Keratinocyte (primary cell): ENCODE measurements around the gene GYG1. TPM values are rescaled to one million over a fixed set of nuclear protein-coding genes. Genes with fewer than 3 reads are reported as not detected.

ENCODE experiments used
- DNase-seq: peaks from one replicate; pipeline ENCODE4 v3.0.0-alpha.2; 2011; ENCODE audit warnings: low read depth, missing footprints, low spot score
- FAIRE-seq: peaks from 2 replicates; lab custom pipeline; 2011; peaks lifted over from hg19 to GRCh38; lab: Jason Lieb, UNC
- H2AFZ ChIP-seq: 2 replicates; pipeline ENCODE4 v1.6.0; 2012; ENCODE audit warnings: low read length, control low read depth, inconsistent platforms; ENCODE audit not compliant: control insufficient read depth
- H3K27ac ChIP-seq: 2 replicates; pipeline ENCODE4 v1.5.1; 2011; ENCODE audit warnings: low read length; ENCODE audit not compliant: control insufficient read depth, insufficient read depth
- H3K27me3 ChIP-seq: 3 replicates; pipeline ENCODE4 v1.6.0; 2011; ENCODE audit warnings: low read length; ENCODE audit not compliant: control insufficient read depth, insufficient read depth; ENCODE audit errors: extremely low read depth
- H3K36me3 ChIP-seq, 2 experiments: 2 replicates in 1 of 2; 3 replicates in 1 of 2; pipeline ENCODE4 v1.5.1; 2011; ENCODE audit warnings: low read length in 2 of 2, mild to moderate bottlenecking in 1 of 2; ENCODE audit not compliant: control insufficient read depth in 2 of 2, insufficient read depth in 2 of 2; ENCODE audit errors: extremely low read depth in 1 of 2
- H3K4me1 ChIP-seq: 3 replicates; pipeline ENCODE4 v1.5.1; 2011; ENCODE audit warnings: low read length; ENCODE audit not compliant: control insufficient read depth, insufficient read depth; ENCODE audit errors: extremely low read depth
- H3K4me2 ChIP-seq: 3 replicates; pipeline ENCODE4 v1.6.0; 2011; ENCODE audit warnings: low read depth, low read length; ENCODE audit not compliant: control insufficient read depth, insufficient read depth; ENCODE audit errors: extremely low read depth
- H3K4me3 ChIP-seq, 3 experiments: fragments of 200-600 bp in 1 of 3; sonication (generic) in 1 of 3; 2 replicates in 2 of 3; 3 replicates in 1 of 3; pipeline ENCODE4 v1.5.1; 2011 to 2016; ENCODE audit warnings: low read length in 3 of 3, mild to moderate bottlenecking in 3 of 3, control low read depth in 2 of 3, inconsistent platforms in 1 of 3, low read depth in 1 of 3, mixed read lengths in 1 of 3, mixed run types in 1 of 3, moderate library complexity in 1 of 3; ENCODE audit not compliant: control insufficient read depth in 2 of 3, insufficient read depth in 2 of 3; ENCODE audit errors: extremely low read depth in 1 of 3
- H3K79me2 ChIP-seq: 2 replicates; pipeline ENCODE4 v1.6.0; 2012; ENCODE audit warnings: low read length; ENCODE audit not compliant: control insufficient read depth, insufficient read depth
- H3K9ac ChIP-seq: 3 replicates; pipeline ENCODE4 v1.6.0; 2011; ENCODE audit warnings: low read length; ENCODE audit not compliant: control insufficient read depth, insufficient read depth; ENCODE audit errors: extremely low read depth
- H3K9me1 ChIP-seq: 3 replicates; pipeline ENCODE4 v1.6.0; 2011; ENCODE audit warnings: low read length; ENCODE audit not compliant: control insufficient read depth, insufficient read depth; ENCODE audit errors: extremely low read depth
- H3K9me3 ChIP-seq: 2 replicates; pipeline ENCODE4 v1.5.1; 2012; ENCODE audit warnings: low read depth, low read length; ENCODE audit not compliant: control insufficient read depth
- H4K20me1 ChIP-seq: 3 replicates; pipeline ENCODE4 v1.6.0; 2011; ENCODE audit warnings: low read length; ENCODE audit not compliant: control insufficient read depth, insufficient read depth; ENCODE audit errors: extremely low read depth
- CTCF ChIP-seq, 3 experiments: IDR thresholded peaks in 1 of 3; conservative IDR thresholded peaks in 1 of 3; optimal IDR thresholded peaks in 1 of 3; 2 replicates in 2 of 3; 3 replicates in 1 of 3; pipeline versions ENCODE3 to v1.5.1; 2011; ENCODE audit warnings: low read length in 3 of 3, mild to moderate bottlenecking in 3 of 3, moderate library complexity in 2 of 3, control low read depth in 1 of 3, inconsistent platforms in 1 of 3; ENCODE audit not compliant: insufficient read depth in 2 of 3; ENCODE audit errors: extremely low read depth in 1 of 3
- EZH2 ChIP-seq: IDR thresholded peaks from one replicate; pipeline ENCODE4 v1.6.1; 2012; ENCODE audit warnings: inconsistent platforms, mild to moderate bottlenecking, low read length, moderate library complexity
- dilution Hi-C: fragments of 300-500 bp; cut with MboI; formaldehyde crosslinking; loops from one replicate; pipeline ENCODE4 v1.7.0; 2020; ENCODE audit warnings: low sequenced_read_pairs; ENCODE audit not compliant: extremely low pct_ligation_motif_present
- polyA plus RNA-seq, 5 experiments: library from polyadenylated mRNA; depleted of rRNA in 3 of 5; stranded (reverse) in 3 of 5; stranded (forward) in 1 of 5; unstranded in 1 of 5; fragments of >200 nt; gene quantifications; 1 replicate in 1 of 5; 2 replicates in 3 of 5; 3 replicates in 1 of 5; pipeline versions ENCODE4 v1.2.1 to v1.2.3, GENCODE V29; 2011 to 2012; ENCODE audit warnings: missing spikeins in 2 of 5, low read depth in 1 of 5, low replicate concordance in 1 of 5

GYG1 gene
- polyA plus RNA-seq, 1 donor (not counting 4 experiments of a cell fraction or from before 2014, with no cell fraction given) = 25.2 TPM

- dilution Hi-C loops = no loop called here
- Histone ChIP-seq H3K27me3 (no peaks in the 10 kb centered on the region), H3K4me1 (peaks cover 6% of the 10 kb centered on the region), H4K20me1 (no peaks in the 10 kb centered on the region), H3K27ac (no peak overlapping the region), H3K9me3 (no peaks in the 10 kb centered on the region), H3K36me3 (peaks cover 0 to 2% of the 10 kb centered on the region in 2 experiments), H3K4me2 (no peak overlapping the region), H3K4me3 (no peak overlapping the region), H3K79me2 (no peaks in the 10 kb centered on the region), H3K9me1 (peaks cover 2% of the 10 kb centered on the region), H2AFZ (no peak overlapping the region), H3K9ac (no peak overlapping the region)
- FAIRE-seq = no peak
- DNase-seq = no peak
- TF ChIP-seq CTCF (optimal IDR thresholded peaks at IDR 0.05 in 1 of 3, IDR thresholded peaks at IDR 0.05 in 1 of 3, conservative IDR thresholded peaks at IDR 0.05 in 1 of 3; ENCODE audit: extremely low read depth in 1 of 3, insufficient read depth in 2 of 3, low read length in 3 of 3) = no peak
- TF ChIP-seq EZH2 = no peak
These were observed 26.9 kb downstream of the GYG1 start for GRCh38 chr3:149018247-149018646.

- Histone ChIP-seq H3K27ac (no peak overlapping the region), H3K27me3 (no peaks in the 10 kb centered on the region), H3K4me2 (no peak overlapping the region), H3K4me1 (peaks cover 14% of the 10 kb centered on the region), H4K20me1 (no peaks in the 10 kb centered on the region), H3K9me3 (no peaks in the 10 kb centered on the region), H3K4me3 (no peak overlapping the region), H3K79me2 (no peaks in the 10 kb centered on the region), H3K36me3 (peaks cover 0 to 2% of the 10 kb centered on the region in 2 experiments), H2AFZ (no peak overlapping the region), H3K9me1 (peaks cover 5% of the 10 kb centered on the region), H3K9ac (no peak overlapping the region)
- TF ChIP-seq EZH2 (no peak), CTCF (optimal IDR thresholded peaks at IDR 0.05 in 1 of 3, IDR thresholded peaks at IDR 0.05 in 1 of 3, conservative IDR thresholded peaks at IDR 0.05 in 1 of 3; ENCODE audit: extremely low read depth in 1 of 3, insufficient read depth in 2 of 3, low read length in 3 of 3) (no peak)
- dilution Hi-C loops = no loop called here
- FAIRE-seq = no peak
- no peak for DNase-seq
These were observed 28.2 kb downstream of the GYG1 start for GRCh38 chr3:149019580-149019979.
